ENCODE data around the gene CALCA. TPM values are rescaled to one million over a fixed set of nuclear protein-coding genes. Genes with fewer than 3 reads are reported as not detected.

Gene CALCA
- total and polyA plus RNA-seq, 2 experiments from 2014 or later: 1.9 to 2.5 TPM

DNA sequence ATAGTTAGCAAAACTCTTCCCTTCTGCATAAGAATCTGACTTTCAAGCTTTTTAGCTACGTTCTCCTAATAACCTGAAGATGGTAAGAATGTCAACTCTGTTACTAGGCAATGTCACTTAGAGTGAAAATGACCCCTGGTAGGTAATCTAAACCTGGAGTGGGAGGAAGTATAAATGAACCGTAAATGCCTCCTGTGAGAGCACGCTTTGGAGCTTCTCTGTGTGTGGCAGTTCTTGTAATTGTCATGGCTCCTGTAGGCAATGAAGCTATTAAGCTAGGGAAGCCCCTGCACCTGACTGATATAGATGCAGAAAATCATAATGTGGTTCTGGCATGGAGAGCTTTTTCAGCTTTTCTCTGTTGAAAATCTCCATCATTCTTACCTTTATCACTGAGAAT lies 29.4 kb downstream of the CALCA start:
- DNase-seq (ENCODE audit: low spot score) (no peak), ATAC-seq (no peak)
- peaks cover 24% of the 10 kb centered on the region for H3K9me3 Mint-ChIP-seq
- Histone ChIP-seq H3K79me2 (replicated peaks; ENCODE audit: insufficient read depth) (no peaks in the 10 kb centered on the region), H4K20me1 (replicated peaks; ENCODE audit: insufficient read depth) (no peaks in the 10 kb centered on the region), H3F3A (replicated peaks; ENCODE audit: low read depth) (no peaks in the 10 kb centered on the region), H3K4me2 (no peak overlapping the region), H3K27me3 (ENCODE audit: insufficient read depth) (no peaks in the 10 kb centered on the region), H2AFZ (no peak overlapping the region), H3K9me2 (ENCODE audit: insufficient read depth) (0 out of 2 replicates have a peak, but pooled peaks cover 2% of the 10 kb centered on the region), H3K4me3 (no peak overlapping the region), H3K4me1 (ENCODE audit: insufficient read depth) (no peaks in the 10 kb centered on the region), H3K36me3 (ENCODE audit: insufficient read depth) (no peaks in the 10 kb centered on the region), H3K27ac (ENCODE audit: low read depth) (no peak overlapping the region)
- peaks cover 5% of the 10 kb centered on the region for H3K27me3 Mint-ChIP-seq (ENCODE audit: insufficient read depth, low read depth, poor library complexity)
- H3K4me3 Mint-ChIP-seq: no peak overlapping the region
- no peak overlapping the region for H3K27ac Mint-ChIP-seq
- peaks cover 24% of the 10 kb centered on the region for H3K36me3 Mint-ChIP-seq (ENCODE audit: low read depth)
- no peak for TF ChIP-seq ZNF114 (CRISPR knock-in tag; IDR thresholded peaks at IDR 0.05)
- no peak for TF ChIP-seq EZH2phosphoT487 (IDR thresholded peaks at IDR 0.05; ENCODE audit: unreplicated experiment)
- TF ChIP-seq, protein P1, sequence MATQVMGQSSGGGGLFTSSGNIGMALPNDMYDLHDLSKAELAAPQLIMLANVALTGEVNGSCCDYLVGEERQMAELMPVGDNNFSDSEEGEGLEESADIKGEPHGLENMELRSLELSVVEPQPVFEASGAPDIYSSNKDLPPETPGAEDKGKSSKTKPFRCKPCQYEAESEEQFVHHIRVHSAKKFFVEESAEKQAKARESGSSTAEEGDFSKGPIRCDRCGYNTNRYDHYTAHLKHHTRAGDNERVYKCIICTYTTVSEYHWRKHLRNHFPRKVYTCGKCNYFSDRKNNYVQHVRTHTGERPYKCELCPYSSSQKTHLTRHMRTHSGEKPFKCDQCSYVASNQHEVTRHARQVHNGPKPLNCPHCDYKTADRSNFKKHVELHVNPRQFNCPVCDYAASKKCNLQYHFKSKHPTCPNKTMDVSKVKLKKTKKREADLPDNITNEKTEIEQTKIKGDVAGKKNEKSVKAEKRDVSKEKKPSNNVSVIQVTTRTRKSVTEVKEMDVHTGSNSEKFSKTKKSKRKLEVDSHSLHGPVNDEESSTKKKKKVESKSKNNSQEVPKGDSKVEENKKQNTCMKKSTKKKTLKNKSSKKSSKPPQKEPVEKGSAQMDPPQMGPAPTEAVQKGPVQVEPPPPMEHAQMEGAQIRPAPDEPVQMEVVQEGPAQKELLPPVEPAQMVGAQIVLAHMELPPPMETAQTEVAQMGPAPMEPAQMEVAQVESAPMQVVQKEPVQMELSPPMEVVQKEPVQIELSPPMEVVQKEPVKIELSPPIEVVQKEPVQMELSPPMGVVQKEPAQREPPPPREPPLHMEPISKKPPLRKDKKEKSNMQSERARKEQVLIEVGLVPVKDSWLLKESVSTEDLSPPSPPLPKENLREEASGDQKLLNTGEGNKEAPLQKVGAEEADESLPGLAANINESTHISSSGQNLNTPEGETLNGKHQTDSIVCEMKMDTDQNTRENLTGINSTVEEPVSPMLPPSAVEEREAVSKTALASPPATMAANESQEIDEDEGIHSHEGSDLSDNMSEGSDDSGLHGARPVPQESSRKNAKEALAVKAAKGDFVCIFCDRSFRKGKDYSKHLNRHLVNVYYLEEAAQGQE (IDR thresholded peaks at IDR 0.05; ENCODE audit: unreplicated experiment): no peak
- TF ChIP-seq JUNB (IDR thresholded peaks at IDR 0.05; ENCODE audit: unreplicated experiment): no peak
- no peak for TF ChIP-seq CREB1 (CRISPR knock-in tag; IDR thresholded peaks at IDR 0.05; ENCODE audit: low read depth)
- TF ChIP-seq, protein P2, sequence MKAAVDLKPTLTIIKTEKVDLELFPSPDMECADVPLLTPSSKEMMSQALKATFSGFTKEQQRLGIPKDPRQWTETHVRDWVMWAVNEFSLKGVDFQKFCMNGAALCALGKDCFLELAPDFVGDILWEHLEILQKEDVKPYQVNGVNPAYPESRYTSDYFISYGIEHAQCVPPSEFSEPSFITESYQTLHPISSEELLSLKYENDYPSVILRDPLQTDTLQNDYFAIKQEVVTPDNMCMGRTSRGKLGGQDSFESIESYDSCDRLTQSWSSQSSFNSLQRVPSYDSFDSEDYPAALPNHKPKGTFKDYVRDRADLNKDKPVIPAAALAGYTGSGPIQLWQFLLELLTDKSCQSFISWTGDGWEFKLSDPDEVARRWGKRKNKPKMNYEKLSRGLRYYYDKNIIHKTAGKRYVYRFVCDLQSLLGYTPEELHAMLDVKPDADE (IDR thresholded peaks at IDR 0.05): no peak
- no peak for TF ChIP-seq EZH2 (IDR thresholded peaks at IDR 0.05; ENCODE audit: low read depth, unreplicated experiment)
- no peak for TF ChIP-seq STAT1 (IDR thresholded peaks at IDR 0.05; ENCODE audit: unreplicated experiment)
- TF ChIP-seq, protein P3, sequence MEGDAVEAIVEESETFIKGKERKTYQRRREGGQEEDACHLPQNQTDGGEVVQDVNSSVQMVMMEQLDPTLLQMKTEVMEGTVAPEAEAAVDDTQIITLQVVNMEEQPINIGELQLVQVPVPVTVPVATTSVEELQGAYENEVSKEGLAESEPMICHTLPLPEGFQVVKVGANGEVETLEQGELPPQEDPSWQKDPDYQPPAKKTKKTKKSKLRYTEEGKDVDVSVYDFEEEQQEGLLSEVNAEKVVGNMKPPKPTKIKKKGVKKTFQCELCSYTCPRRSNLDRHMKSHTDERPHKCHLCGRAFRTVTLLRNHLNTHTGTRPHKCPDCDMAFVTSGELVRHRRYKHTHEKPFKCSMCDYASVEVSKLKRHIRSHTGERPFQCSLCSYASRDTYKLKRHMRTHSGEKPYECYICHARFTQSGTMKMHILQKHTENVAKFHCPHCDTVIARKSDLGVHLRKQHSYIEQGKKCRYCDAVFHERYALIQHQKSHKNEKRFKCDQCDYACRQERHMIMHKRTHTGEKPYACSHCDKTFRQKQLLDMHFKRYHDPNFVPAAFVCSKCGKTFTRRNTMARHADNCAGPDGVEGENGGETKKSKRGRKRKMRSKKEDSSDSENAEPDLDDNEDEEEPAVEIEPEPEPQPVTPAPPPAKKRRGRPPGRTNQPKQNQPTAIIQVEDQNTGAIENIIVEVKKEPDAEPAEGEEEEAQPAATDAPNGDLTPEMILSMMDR (conservative IDR thresholded peaks at IDR 0.05; ENCODE audit: low read depth in 2 of 2): no peak
- TF ChIP-seq POLR2AphosphoS5 (IDR thresholded peaks at IDR 0.05; ENCODE audit: low read depth): no peak
- TF ChIP-seq NANOG (IDR thresholded peaks at IDR 0.05; ENCODE audit: borderline replicate concordance): no peak
- TF ChIP-seq, protein P4, sequence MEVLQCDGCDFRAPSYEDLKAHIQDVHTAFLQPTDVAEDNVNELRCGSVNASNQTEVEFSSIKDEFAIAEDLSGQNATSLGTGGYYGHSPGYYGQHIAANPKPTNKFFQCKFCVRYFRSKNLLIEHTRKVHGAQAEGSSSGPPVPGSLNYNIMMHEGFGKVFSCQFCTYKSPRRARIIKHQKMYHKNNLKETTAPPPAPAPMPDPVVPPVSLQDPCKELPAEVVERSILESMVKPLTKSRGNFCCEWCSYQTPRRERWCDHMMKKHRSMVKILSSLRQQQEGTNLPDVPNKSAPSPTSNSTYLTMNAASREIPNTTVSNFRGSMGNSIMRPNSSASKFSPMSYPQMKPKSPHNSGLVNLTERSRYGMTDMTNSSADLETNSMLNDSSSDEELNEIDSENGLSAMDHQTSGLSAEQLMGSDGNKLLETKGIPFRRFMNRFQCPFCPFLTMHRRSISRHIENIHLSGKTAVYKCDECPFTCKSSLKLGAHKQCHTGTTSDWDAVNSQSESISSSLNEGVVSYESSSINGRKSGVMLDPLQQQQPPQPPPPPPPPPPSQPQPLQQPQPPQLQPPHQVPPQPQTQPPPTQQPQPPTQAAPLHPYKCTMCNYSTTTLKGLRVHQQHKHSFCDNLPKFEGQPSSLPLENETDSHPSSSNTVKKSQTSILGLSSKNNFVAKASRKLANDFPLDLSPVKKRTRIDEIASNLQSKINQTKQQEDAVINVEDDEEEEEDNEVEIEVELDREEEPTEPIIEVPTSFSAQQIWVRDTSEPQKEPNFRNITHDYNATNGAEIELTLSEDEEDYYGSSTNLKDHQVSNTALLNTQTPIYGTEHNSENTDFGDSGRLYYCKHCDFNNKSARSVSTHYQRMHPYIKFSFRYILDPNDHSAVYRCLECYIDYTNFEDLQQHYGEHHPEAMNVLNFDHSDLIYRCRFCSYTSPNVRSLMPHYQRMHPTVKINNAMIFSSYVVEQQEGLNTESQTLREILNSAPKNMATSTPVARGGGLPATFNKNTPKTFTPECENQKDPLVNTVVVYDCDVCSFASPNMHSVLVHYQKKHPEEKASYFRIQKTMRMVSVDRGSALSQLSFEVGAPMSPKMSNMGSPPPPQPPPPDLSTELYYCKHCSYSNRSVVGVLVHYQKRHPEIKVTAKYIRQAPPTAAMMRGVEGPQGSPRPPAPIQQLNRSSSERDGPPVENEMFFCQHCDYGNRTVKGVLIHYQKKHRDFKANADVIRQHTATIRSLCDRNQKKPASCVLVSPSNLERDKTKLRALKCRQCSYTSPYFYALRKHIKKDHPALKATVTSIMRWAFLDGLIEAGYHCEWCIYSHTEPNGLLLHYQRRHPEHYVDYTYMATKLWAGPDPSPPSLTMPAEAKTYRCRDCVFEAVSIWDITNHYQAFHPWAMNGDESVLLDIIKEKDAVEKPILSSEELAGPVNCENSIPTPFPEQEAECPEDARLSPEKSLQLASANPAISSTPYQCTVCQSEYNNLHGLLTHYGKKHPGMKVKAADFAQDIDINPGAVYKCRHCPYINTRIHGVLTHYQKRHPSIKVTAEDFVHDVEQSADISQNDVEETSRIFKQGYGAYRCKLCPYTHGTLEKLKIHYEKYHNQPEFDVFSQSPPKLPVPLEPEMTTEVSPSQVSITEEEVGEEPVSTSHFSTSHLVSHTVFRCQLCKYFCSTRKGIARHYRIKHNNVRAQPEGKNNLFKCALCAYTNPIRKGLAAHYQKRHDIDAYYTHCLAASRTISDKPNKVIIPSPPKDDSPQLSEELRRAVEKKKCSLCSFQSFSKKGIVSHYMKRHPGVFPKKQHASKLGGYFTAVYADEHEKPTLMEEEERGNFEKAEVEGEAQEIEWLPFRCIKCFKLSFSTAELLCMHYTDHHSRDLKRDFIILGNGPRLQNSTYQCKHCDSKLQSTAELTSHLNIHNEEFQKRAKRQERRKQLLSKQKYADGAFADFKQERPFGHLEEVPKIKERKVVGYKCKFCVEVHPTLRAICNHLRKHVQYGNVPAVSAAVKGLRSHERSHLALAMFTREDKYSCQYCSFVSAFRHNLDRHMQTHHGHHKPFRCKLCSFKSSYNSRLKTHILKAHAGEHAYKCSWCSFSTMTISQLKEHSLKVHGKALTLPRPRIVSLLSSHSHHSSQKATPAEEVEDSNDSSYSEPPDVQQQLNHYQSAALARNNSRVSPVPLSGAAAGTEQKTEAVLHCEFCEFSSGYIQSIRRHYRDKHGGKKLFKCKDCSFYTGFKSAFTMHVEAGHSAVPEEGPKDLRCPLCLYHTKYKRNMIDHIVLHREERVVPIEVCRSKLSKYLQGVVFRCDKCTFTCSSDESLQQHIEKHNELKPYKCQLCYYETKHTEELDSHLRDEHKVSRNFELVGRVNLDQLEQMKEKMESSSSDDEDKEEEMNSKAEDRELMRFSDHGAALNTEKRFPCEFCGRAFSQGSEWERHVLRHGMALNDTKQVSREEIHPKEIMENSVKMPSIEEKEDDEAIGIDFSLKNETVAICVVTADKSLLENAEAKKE (CRISPR knock-in tag; IDR thresholded peaks at IDR 0.05): no peak
- no peaks in the 10 kb centered on the region for H3K4me1 Mint-ChIP-seq
